Choroid plexus epithelial cell (primary cell): ENCODE data around the gene NMNAT2.

ENCODE experiments used
- DNase-seq: peaks from one replicate; pipeline ENCODE4 v3.0.0-alpha.2; 2010; ENCODE audit warnings: low read depth
- H3K4me3 ChIP-seq: 2 replicates; pipeline ENCODE4 v1.5.1; 2011; ENCODE audit warnings: low read depth, mild to moderate bottlenecking, control low read depth, low read length, moderate library complexity
- TF ChIP-seq, protein P1 (sequence below): conservative IDR thresholded peaks from 2 replicates; pipeline ENCODE4 v1.5.1; 2011; ENCODE audit warnings: low read depth, mild to moderate bottlenecking, control low read depth, inconsistent platforms, low read length, moderate library complexity

NMNAT2 gene

DNA sequence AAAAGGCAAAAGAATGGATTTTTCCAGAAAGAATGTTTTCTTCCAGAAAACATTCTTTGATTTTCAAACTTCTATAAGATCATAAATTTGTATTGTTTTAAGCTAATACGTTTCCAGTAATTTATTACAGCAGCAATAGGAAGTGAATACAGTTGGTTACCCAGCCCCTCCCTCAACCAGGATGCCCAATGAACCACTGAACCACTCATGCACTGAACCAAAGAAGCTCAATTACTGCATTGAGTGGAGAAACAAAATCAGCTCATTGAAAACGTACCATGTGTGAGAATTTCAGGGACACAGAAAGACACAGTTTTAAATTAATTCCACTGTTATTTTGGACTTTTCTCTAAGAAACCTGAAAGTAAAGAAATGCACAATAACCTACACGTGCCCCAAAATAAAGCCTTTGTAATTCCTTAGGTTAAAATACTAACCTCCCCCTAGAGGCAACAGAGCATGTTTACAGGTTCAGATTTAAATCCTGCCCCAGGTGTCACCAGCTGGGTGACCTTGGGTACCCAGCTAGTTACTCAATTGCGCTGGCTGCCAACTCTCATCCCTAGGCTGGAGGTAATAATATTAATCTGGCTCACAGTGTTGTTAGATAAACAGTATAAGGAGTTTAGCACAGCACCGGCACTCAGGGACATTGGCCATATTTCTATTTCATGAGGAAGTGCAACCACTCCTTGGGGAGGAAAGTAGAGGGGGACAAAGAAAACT lies 111.7 kb downstream of the NMNAT2 start:
- H3K4me3 ChIP-seq, result no peak overlapping the region
- TF ChIP-seq, protein P1, sequence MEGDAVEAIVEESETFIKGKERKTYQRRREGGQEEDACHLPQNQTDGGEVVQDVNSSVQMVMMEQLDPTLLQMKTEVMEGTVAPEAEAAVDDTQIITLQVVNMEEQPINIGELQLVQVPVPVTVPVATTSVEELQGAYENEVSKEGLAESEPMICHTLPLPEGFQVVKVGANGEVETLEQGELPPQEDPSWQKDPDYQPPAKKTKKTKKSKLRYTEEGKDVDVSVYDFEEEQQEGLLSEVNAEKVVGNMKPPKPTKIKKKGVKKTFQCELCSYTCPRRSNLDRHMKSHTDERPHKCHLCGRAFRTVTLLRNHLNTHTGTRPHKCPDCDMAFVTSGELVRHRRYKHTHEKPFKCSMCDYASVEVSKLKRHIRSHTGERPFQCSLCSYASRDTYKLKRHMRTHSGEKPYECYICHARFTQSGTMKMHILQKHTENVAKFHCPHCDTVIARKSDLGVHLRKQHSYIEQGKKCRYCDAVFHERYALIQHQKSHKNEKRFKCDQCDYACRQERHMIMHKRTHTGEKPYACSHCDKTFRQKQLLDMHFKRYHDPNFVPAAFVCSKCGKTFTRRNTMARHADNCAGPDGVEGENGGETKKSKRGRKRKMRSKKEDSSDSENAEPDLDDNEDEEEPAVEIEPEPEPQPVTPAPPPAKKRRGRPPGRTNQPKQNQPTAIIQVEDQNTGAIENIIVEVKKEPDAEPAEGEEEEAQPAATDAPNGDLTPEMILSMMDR, result peak; percentile 54
- DNase-seq, result peak; percentile 19

DNA sequence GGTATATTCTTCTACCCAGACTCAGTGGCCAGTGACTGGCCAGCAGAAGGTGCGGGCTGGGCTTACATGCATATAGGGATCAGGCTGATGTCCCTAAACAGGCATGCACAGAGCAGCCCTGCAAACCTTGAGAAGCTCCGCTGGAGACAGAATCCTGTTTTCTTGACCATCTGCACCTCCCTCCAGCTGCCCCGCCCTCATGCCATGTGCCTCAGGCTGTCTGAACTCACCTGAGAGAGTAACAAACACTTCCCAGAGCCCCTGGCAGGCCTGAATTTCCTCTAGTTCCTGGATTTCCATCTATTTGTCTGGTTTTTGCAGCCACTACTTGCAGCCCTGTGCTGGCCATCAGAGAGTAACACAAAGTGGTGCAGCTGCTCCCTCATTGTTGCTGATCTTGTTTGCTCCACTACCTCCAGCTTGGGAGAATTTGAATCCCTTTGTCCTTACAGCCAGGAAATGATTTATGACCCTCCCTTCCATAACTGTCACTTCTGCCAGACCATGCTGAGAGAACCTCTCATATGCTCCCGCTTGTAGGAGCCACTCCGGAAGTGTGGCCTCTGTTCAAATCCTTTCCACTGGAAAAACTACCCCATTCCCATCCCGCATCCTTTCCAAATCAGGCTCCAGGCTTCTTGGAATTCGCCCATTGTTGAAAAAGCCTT lies 113.6 kb downstream of the NMNAT2 start:
- TF ChIP-seq, protein P1, result no peak
- DNase-seq, result no peak
- H3K4me3 ChIP-seq, result no peak overlapping the region

DNA sequence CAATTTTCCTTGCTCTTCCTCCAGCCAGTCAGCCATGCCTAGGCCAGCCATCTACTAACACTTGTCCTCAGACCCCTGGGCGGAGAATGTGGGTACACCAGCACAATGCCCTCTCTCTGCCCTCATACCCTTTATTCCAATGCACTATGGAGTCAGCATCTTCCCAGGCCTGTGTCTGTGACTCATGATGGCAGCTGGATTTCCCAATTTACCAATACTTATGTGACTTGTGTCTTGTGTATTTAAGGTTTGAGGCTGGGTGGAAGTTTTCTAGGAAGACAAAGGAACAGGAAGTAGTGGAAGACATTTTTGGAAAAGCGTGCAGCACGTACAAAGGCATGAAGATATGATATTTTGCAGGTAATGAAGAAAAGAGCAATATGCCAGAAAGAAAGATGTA lies 114.3 kb downstream of the NMNAT2 start:
- DNase-seq, result no peak

DNA sequence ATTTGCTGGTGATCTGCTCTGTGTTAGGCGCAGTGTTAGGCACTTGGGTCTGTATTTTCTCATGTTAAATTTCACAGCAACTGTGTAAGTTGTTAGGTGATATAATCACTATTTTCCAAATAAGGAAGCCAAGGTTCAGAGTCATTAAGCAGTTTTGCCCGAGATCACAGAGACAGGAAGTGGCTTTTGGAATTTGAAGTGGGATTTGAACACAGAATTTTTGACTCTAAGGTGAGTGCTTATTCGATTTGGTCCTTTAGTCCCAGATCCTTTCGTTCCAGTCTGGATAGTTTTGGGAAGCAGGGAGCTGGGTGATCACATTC lies 114.9 kb downstream of the NMNAT2 start:
- H3K4me3 ChIP-seq, result no peak overlapping the region
- TF ChIP-seq, protein P1, result no peak
- no peak for DNase-seq

More for the DNA sequence above, 114.3 kb downstream of the NMNAT2 start:
- no peak overlapping the region for H3K4me3 ChIP-seq
- TF ChIP-seq, protein P1, result no peak

DNA sequence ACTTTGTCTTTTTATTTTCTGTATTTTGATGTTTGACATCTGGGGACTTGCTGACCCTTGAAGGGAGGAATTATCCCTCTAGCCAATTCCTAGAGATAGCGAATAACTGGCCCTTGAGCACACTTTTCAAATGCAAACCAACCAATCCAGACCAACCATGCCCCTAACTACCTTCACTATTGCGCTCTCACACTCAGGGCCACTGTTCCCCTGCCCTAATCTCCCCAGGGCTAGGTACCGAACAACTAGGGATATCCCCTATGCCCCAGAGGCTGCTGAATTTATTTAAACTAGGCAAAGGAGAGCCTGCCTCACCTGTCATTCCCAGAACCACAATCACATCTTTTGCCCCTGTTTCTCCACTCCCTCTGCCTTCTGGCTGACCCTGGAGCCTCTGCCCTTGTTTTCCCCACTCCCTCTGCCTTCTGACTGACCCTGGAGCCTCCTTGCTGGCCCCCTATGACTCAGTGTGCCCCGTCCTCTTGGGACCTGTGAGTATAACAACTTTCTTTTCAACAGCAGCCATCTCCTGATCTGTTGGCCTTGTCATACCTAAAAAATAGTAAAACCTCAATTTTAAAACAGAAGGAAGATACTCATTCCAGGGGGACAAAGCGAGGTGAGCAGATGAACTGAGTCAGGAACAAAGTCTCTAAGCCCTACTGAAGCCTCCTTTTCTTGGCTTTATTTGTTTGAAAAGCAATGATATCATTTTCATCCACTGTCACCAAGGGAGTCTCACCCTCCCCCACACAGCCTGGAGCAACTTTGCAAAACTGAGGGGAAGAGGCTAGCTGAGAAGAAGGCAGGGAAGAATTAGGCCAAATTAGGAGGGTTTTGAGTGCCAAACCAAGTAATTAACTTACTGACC lies 115.5 kb downstream of the NMNAT2 start:
- H3K4me3 ChIP-seq, result no peak overlapping the region
- no peak for DNase-seq
- TF ChIP-seq, protein P1, result no peak

DNA sequence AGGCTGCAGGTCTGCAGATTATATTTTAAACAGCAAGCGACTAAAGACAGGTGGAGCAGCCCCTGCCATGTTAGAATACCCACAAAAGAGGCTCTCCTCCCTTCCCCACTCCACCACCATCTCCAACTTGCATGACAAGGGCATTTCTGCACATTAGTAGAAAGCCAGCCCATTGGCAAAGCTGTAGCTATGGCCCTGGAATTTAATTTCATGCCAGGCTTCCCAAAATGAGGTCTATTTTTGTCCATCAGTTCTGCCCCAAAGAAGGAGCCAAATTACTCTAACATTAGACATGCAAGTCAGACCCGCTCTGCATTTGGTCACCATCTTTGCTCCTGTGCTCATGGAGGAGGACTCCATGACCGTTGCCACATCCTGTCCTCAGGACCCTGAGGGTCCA lies 116.9 kb downstream of the NMNAT2 start:
- no peak for DNase-seq
- H3K4me3 ChIP-seq, result no peak overlapping the region
- TF ChIP-seq, protein P1, result no peak
